ENCODE measurements around the gene MAX.

Gene MAX

GRCh38 chr14:65072256-65072655, 30.1 kb downstream of the MAX start:
- DNase-seq = no peak

- DNase-seq = no peak
Measured at GRCh38 chr14:65071544-65071943, 30.8 kb downstream of the MAX start.

GRCh38 chr14:65070471-65070976, 31.8 kb downstream of the MAX start:
- no peak for DNase-seq

GRCh38 chr14:65069874-65070413, 32.4 kb downstream of the MAX start:
- DNase-seq = no peak

- no peak for DNase-seq
Measured at GRCh38 chr14:65065719-65066118, 36.6 kb downstream of the MAX start.

GRCh38 chr14:65062096-65063075, 39.9 kb downstream of the MAX start:
- no peak for DNase-seq

- DNase-seq = no peak
Measured at GRCh38 chr14:65057695-65058094, 44.6 kb downstream of the MAX start.

GRCh38 chr14:65054471-65055085, 47.7 kb downstream of the MAX start:
- no peak for DNase-seq

GRCh38 chr14:65053466-65053865, 48.9 kb downstream of the MAX start:
- DNase-seq = no peak

GRCh38 chr14:65052832-65053231, 49.5 kb downstream of the MAX start:
- DNase-seq = no peak

- DNase-seq = no peak
Measured at GRCh38 chr14:65045709-65046108, 56.6 kb downstream of the MAX start.

- no peak for DNase-seq
Measured at GRCh38 chr14:65045006-65045405, 57.3 kb downstream of the MAX start.

- DNase-seq = no peak
Measured at GRCh38 chr14:65044596-65044959, 57.7 kb downstream of the MAX start.

GRCh38 chr14:65043893-65044595, 58.3 kb downstream of the MAX start:
- DNase-seq = no peak

- DNase-seq = peak; percentile 6
Measured at GRCh38 chr14:65042731-65043372, 59.5 kb downstream of the MAX start.

GRCh38 chr14:65042296-65042695, 60.0 kb downstream of the MAX start:
- DNase-seq = no peak

- DNase-seq = no peak
Measured at GRCh38 chr14:65041434-65041915, 60.8 kb downstream of the MAX start.

GRCh38 chr14:65040666-65041433, 61.5 kb downstream of the MAX start:
- DNase-seq = no peak

GRCh38 chr14:65038966-65039365, 63.4 kb downstream of the MAX start:
- DNase-seq = no peak

GRCh38 chr14:65035049-65035448, 67.3 kb downstream of the MAX start:
- DNase-seq = no peak

GRCh38 chr14:65034021-65034420, 68.3 kb downstream of the MAX start:
- DNase-seq = no peak

GRCh38 chr14:65033181-65033580, 69.1 kb downstream of the MAX start:
- DNase-seq = no peak
